A549 (cell line): ENCODE results near the gene CCDC183.

Source experiments
- CTCF ChIP-seq: fragments of >200 bp; sonication (Bioruptor Twin); formaldehyde crosslinking; IDR thresholded peaks from 3 replicates; pipeline ENCODE4 v1.5.1; 2016
- E2F6 ChIP-seq: IDR thresholded peaks from 2 replicates; pipeline ENCODE4 v1.6.1; 2012; ENCODE audit warnings: low read depth, borderline replicate concordance
- EP300 ChIP-seq, 2 experiments: fragments of >200 bp; sonication (Bioruptor Twin); formaldehyde crosslinking; IDR thresholded peaks; 2 replicates in 1 of 2; 3 replicates in 1 of 2; pipeline ENCODE4 v1.6.1; 2016 to 2017
- FOSL2 ChIP-seq, 2 experiments: fragments of 450-650 bp in 1 of 2; fragments of >200 bp in 1 of 2; sonication (Bioruptor Twin) in 1 of 2; formaldehyde crosslinking; IDR thresholded peaks; 2 replicates each; pipeline versions ENCODE4 v1.5.0 to v1.6.1; 2016 to 2020; ENCODE audit warnings: mild to moderate bottlenecking in 1 of 2, moderate library complexity in 1 of 2
- KDM1A ChIP-seq: fragments of 200-600 bp; sonication (generic); IDR thresholded peaks from 2 replicates; pipeline ENCODE4 v1.6.1; 2016; ENCODE audit warnings: low read depth, mild to moderate bottlenecking
- RARB ChIP-seq: fragments of 250-450 bp; sonication (Bioruptor Pico); IDR thresholded peaks from 2 replicates; pipeline ENCODE4 v1.8.0; 2021; ENCODE audit warnings: mild to moderate bottlenecking, moderate library complexity

DNA sequence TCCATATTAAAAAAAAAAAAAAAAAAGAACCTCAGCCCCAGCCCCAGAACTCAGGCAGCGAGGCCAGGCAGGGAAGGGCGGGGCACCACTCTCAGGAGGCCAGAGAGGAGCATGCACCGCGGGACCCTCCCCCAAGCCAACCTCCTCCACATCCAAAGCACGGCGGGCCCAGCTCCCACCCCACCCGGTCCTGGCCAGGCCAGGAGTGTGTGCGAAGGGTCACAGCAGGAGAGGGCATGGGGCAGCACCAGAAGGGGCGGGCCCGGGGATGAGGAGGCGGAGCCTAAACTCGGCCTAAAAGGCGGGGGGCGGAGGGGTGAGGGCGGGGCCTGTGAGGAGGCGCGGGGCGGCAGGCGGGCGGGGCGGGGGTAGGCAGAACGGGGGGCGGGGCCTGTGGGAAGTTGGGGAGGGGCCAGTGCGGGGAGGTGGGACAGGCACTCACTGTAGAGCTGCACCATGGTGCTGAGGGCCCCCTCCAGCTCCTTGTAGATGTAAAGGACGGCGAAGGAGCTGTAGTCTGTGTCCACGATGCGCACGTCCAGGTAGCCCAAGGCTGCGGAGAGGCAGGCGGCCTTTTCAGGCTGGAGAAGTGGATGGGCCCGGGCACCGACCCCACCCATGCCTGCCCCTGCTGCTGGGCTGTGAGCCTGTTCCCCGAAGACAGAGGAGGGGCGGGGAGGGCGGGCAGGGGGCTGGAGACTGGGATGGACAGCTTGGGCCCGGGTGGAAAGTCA lies 33.1 kb upstream of the CCDC183 start:
- TF ChIP-seq CTCF, result no peak
- no peak for TF ChIP-seq FOSL2 (IDR thresholded peaks at IDR 0.05)
- TF ChIP-seq FOSL2 (CRISPR knock-in tag; IDR thresholded peaks at IDR 0.05), result no peak
- no peak for TF ChIP-seq EP300 (IDR thresholded peaks at IDR 0.05)
- TF ChIP-seq KDM1A, result no peak
- TF ChIP-seq E2F6, result no peak
- TF ChIP-seq RARB (CRISPR knock-in tag), result no peak
